NCI-H2171 (cell line): ENCODE data around the gene ACP4.

Experiments
- DNase-seq: peaks from one replicate; lab custom pipeline; 2025; lab: John Stamatoyannopoulos, UW

Gene ACP4

DNA sequence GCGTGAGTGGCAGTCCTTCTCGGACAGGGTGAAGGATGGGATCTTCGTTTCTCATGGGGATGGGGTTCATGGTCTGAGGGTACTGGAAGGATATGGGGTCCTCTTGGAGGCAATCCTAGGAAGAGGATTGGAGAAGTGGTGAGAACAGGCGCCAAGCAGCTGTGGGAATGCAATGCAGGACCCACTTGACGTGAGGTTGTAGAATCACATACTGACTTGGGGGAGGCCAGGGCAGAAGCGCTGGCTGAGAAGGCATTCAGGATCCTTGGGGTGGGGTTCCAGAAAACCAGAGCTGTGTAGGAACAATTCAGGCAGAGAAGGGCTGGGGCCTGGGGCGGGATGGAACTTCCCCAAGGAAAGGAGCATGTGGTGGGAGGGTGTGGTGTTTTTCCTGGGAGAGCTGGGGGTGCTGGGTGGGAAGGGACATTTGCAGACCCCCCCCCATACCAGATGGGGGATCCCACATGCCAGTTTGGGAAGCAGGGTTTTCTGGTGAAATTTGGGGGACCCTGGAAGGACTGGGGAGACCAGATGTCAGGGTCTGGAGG is 32.5 kb downstream of the ACP4 start:
- no peak for DNase-seq

DNA sequence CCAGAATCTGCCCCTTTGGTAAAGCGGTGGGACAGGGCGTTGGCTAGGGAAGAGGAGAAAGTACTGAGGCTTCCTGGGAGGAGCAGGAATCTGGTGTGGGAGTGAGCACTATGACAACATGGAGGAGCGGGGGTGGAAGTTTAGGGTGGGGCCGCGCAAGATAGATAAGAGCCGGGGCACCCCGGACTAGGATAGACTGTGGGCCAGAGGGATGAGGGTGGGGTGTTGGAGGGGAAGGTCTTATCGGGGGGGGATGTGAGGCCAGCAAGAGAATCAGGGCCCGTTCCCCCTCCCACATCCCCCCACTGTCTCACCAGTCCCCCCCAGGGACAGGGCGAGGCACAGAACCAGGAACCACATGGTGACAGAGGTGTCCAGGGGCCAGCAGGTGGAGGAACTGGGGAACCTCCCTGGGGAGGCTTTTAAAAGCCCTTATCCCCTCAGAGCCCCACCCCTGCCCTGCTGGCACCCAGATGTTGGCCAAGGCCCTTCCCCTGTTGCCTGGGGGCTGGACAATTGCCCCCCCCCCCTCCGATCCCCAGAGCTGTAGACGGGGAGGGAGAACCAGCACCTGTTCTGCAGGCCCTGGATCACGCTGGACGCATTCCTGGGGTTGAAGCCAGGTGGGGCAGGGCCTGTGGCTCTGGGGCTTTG is 33.3 kb downstream of the ACP4 start, which contains the start of gene KLK1:
Gene KLK1, minus strand, starts transcription at position 399 of the 654 bp plus-strand sequence. Its CDS starts 39 bp downstream, at position 360.
- no peak for DNase-seq

DNA sequence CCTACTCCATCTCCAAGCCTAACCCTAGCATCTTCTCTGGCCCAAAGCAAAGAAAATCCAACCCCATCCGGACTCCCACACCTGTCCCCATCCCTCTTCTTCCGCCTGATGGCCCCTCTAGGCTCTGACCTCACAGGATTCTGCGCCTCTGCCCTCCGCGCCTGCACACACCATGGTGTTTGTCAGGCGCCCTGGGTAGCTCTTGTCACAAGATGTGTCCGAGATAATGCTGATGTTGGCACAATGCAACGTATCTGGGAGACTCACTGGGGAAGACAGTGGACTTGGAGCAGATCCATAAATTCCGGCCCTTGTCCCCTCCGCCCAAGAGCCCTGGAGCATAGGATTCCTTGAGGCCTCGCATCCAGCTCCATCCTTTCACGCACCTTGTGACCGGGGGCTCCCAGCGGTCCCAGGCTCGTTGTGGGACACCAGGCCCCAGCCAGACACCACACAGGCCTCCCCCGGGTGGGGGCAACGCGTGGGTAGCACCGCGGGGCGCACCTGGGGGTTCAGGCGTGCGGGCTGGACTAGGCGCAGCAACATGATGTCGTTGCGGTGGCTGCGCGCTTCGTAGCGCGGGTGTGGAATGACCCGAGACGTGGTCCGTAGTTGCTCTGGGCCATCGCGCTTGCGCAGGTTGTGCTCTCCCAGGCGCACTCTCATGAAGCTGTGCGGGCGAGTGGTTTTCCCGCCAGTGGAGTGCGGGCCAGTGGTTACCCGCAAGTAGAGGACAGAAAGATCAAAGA is 36.5 kb downstream of the ACP4 start:
- DNase-seq: no peak

- DNase-seq: no peak
Observed at GRCh38 chr19:50827476-50827875, 37.3 kb downstream of the ACP4 start.

GRCh38 chr19:50829801-50830200 is 39.6 kb downstream of the ACP4 start:
- DNase-seq: no peak

DNA sequence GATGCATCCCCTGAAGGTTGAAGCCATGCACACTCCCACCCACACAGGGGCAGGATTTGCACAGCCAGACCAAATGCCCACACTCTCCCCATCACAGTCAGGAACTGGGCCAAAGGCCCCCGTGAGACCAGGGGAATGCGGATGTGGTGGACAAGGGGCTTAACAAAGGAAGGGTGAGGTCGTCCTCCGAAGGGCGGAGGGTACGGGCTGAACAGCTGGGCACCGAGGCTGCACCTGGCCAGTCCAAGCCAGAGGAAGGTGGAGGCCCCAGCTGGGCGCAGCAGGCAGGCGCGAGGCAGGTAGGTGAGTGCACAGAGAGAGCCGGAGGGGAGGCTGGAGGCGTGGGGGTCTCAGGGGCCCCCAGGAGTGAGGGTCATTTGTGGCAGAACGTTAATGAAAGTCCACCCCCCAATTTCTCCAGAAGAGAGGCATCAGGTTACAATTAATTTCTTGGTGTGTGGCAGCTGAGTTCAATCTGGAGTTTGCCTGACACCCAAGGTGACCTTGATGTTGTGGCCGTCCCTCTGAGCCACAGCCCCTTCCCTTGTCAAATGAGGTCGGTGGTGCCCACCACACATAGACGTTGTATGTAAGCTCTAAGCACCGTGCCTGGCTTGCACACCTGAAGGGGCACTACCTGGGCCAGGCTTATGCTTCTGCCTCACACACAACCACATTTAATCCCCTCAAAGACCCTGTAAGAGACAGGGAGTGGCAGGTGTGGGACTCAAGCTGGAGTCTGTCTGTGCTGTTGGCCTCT is 40.2 kb downstream of the ACP4 start:
- no peak for DNase-seq

- DNase-seq: no peak
Observed at GRCh38 chr19:50831026-50831396, 40.8 kb downstream of the ACP4 start.

GRCh38 chr19:50832666-50833065 is 42.5 kb downstream of the ACP4 start:
- DNase-seq: no peak

GRCh38 chr19:50833117-50833801 is 43.0 kb downstream of the ACP4 start, which contains the start of gene KLK15:
KLK15 (minus strand) TSS chr19:50833574; CDS start chr19:50831492, 2,082 bp downstream.
- DNase-seq: no peak

- DNase-seq: no peak
Observed at GRCh38 chr19:50833802-50834167, 43.6 kb downstream of the ACP4 start.

DNA sequence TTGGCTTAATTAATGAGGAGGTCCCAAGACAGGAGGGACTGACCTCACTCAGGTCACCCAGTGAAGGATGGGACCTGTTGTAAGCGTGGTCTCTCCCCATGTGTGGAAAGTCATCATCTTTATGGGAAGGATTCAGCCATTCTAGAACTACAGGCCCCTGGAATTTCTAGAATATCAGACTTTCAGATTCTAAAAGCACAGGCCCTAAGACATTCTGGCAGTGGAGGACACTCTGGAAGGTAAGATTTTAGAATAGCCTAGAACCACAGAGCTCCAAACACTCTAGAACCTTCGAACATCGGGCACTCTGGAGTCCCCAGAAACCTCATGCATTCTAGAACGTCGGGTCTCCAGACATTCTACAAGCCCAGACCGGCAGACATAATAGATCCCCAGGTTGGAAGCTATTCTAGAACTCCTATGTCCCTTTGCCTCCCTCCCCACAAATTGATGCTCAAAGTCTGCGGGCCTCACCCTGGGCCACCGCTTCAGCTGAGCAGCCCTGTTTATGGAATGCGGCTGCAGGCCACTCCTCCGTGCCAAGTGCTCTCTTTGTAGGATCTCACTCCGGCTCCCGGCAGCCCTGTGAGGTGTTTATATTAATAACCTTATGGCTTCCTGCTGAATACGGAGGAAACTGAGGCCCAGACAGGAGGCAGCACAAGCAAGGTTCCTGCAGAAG is 45.0 kb downstream of the ACP4 start:
- DNase-seq: peak; percentile 29

- peak; percentile 80 for DNase-seq
Observed at GRCh38 chr19:50835785-50836542, 45.7 kb downstream of the ACP4 start.

DNA sequence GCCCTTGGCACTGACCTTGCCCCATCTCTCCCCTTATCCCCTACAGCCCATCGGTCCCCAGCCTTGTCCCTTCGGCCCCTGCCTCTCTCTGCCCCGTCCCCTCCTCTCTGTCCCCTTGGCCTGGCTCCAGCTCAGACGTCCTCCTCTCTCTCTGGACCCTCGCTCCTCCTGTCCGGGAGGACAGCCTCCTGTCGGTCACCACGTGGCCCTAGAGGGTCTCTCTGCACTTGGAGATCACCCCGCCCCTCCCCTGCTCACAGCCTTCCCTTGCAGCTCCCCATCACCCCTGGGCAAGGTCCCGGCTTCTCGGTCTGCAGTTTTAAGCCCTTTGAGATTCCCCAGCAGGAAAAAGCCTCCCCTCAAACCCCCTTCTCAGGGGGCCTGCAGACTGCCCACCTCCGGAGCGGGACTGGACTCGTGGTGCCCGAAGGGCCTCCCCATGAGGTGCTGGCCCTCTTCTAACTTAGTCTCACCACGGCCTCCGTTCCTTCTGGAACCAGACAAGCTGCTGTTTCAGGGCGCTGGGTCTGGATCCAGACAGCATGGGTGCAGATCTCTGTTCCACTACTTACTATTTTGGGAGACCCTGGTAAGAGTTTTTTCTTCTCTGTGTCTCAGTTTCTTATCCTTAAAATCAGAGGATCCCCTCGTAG is 46.5 kb downstream of the ACP4 start:
- no peak for DNase-seq

DNA sequence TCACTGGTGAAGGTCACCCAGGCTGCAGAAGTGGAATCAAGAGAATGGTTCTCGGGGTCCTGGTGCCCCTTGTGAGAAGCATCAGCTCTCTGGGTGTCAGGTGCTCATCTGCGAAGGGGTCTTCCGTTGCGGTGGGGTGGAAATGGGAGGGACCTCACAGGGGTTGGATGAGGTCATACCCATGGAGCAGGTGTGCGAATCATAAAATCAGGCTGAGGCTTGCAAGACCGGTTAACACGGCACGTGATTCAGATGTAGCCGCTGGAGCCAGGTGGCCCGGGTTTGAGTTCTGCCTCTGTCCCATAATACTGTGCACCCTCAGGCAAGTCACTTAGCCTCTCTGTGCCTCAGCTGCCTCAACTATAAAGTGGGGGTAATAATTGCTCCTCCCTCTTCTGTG is 47.1 kb downstream of the ACP4 start:
- DNase-seq: peak; percentile 87

GRCh38 chr19:50838239-50838638 is 48.0 kb downstream of the ACP4 start:
- DNase-seq: no peak

- DNase-seq: no peak
Observed at GRCh38 chr19:50839712-50840655, 49.8 kb downstream of the ACP4 start.

- DNase-seq: no peak
Observed at GRCh38 chr19:50842130-50842529, 51.9 kb downstream of the ACP4 start.

GRCh38 chr19:50843205-50843604 is 53.0 kb downstream of the ACP4 start:
- DNase-seq: no peak

- peak; percentile 78 for DNase-seq
Observed at GRCh38 chr19:50843701-50844221, 53.5 kb downstream of the ACP4 start.
